Right atrium auricular region (tissue), 2 donors: ENCODE data around the gene AMPH. TPM values are rescaled to one million over a fixed set of nuclear protein-coding genes. Genes with fewer than 3 reads are reported as not detected.

ENCODE experiments used
- DNase-seq: peaks from one replicate; pipeline ENCODE4 v3.0.0-alpha.2; 2019; ENCODE audit warnings: low spot score
- H3K27ac ChIP-seq, 2 donors: fragments of 200-600 bp; sonication (generic); 1 replicate in 1 of 2; 2 replicates in 1 of 2; pipeline ENCODE4 v1.5.1; 2016 to 2019
- H3K27me3 ChIP-seq, 2 donors: fragments of 200-600 bp; sonication (generic); one replicate each; pipeline versions ENCODE4 v1.5.1 to v1.6.0; 2017 to 2019
- H3K36me3 ChIP-seq: fragments of 200-600 bp; sonication (generic); one replicate; pipeline ENCODE4 v1.5.1; 2016
- H3K4me1 ChIP-seq, 2 donors: fragments of 200-600 bp; sonication (generic); one replicate each; pipeline versions ENCODE4 v1.5.1 to v1.6.0; 2017 to 2019
- H3K4me3 ChIP-seq, 2 donors: fragments of 200-600 bp; sonication (generic); 1 replicate in 1 of 2; 2 replicates in 1 of 2; pipeline ENCODE4 v1.5.1; 2017 to 2019; ENCODE audit warnings: mild to moderate bottlenecking in 1 of 2, moderate library complexity in 1 of 2
- H3K9me3 ChIP-seq, 2 donors: fragments of 200-600 bp; sonication (generic); one replicate each; pipeline ENCODE4 v1.5.1; 2019
- CTCF ChIP-seq, 2 donors: fragments of 200-600 bp; sonication (generic); IDR thresholded peaks; one replicate each; pipeline ENCODE4 v1.5.1; 2019; ENCODE audit warnings: antibody characterized with exemption in 2 of 2
- total RNA-seq, 2 donors: library from RNA; depleted of rRNA; stranded (reverse); fragments of >200 nt; gene quantifications; one replicate each; pipeline ENCODE4 v1.1.0, GENCODE V29; 2016

Gene AMPH
- total RNA-seq, 2 donors from 2014 or later, result 5.3 to 9.0 TPM

GRCh38 chr7:38512291-38512690, 118.9 kb downstream of the AMPH start:
- Histone ChIP-seq H3K36me3 (no peaks in the 10 kb centered on the region), H3K27ac (no peak overlapping the region), H3K27me3 (no peaks in the 10 kb centered on the region), H3K4me3 (no peak overlapping the region), H3K9me3 (peaks cover 0 to 12% of the 10 kb centered on the region in 2 donors), H3K4me1 (no peaks in the 10 kb centered on the region)
- TF ChIP-seq CTCF (IDR thresholded peaks at IDR 0.05), result no peak
- DNase-seq, result no peak

DNA sequence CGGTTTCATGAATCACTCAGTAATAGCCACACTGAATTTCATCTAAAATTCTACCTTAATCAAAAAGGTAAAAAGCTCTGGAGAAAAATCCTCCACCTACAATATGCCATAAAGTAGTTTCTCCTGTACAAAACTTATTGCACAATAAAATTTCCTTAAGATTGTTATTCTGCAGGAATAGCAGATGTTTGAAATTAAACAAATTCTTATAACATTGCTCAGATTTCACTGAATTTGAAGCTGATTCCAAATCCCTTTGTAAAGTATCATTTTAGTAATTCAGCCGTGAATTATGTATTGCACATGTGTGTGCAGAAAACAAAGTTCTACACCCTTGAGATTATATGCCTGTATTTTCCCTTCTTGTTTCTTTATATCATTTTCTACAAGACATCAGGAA, 123.8 kb downstream of the AMPH start:
- Histone ChIP-seq H3K27ac (no peak overlapping the region), H3K4me1 (no peaks in the 10 kb centered on the region), H3K36me3 (no peaks in the 10 kb centered on the region), H3K27me3 (no peaks in the 10 kb centered on the region), H3K9me3 (no peaks in the 10 kb centered on the region), H3K4me3 (no peak overlapping the region)
- DNase-seq, result no peak
- no peak for TF ChIP-seq CTCF (IDR thresholded peaks at IDR 0.05)

- TF ChIP-seq CTCF (IDR thresholded peaks at IDR 0.05), result no peak
- no peaks in the 10 kb centered on the region for H3K36me3 ChIP-seq
- no peaks in the 10 kb centered on the region for H3K4me1 ChIP-seq
- H3K27ac ChIP-seq, result no peak overlapping the region
- no peaks in the 10 kb centered on the region for H3K27me3 ChIP-seq
- H3K4me3 ChIP-seq, result no peak overlapping the region
- no peak for DNase-seq
- no peaks in the 10 kb centered on the region for H3K9me3 ChIP-seq
These were observed 124.4 kb downstream of the AMPH start for GRCh38 chr7:38506756-38507155.

GRCh38 chr7:38506004-38506403, 125.2 kb downstream of the AMPH start:
- Histone ChIP-seq H3K9me3 (no peaks in the 10 kb centered on the region), H3K27me3 (no peaks in the 10 kb centered on the region), H3K36me3 (no peaks in the 10 kb centered on the region), H3K4me3 (no peak overlapping the region), H3K27ac (no peak overlapping the region), H3K4me1 (no peaks in the 10 kb centered on the region)
- no peak for DNase-seq
- no peak for TF ChIP-seq CTCF (IDR thresholded peaks at IDR 0.05)

DNA sequence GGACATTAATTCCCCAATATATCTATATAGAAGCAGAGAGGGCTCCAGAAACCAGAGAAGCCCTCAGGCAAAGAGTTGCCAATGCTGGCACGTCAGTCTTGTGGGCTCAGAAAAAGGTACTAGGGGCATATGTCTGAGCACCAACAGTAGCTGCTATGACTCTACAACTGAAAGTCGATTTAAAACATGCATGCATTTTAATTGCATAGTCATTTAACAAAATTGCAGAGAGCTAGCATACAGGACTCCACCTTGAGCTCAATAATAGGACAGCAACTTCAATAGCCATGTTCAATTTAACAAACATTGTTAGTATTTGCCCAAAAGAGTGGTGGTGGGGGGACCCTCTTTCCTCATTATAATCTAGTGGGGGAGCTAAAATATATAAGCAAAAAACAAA, 126.5 kb downstream of the AMPH start:
- no peaks in the 10 kb centered on the region for H3K36me3 ChIP-seq
- H3K9me3 ChIP-seq, result no peaks in the 10 kb centered on the region
- no peaks in the 10 kb centered on the region for H3K27me3 ChIP-seq
- no peak overlapping the region for H3K4me3 ChIP-seq
- no peak for DNase-seq
- H3K4me1 ChIP-seq, result no peaks in the 10 kb centered on the region
- H3K27ac ChIP-seq, result no peak overlapping the region
- no peak for TF ChIP-seq CTCF (IDR thresholded peaks at IDR 0.05)

DNA sequence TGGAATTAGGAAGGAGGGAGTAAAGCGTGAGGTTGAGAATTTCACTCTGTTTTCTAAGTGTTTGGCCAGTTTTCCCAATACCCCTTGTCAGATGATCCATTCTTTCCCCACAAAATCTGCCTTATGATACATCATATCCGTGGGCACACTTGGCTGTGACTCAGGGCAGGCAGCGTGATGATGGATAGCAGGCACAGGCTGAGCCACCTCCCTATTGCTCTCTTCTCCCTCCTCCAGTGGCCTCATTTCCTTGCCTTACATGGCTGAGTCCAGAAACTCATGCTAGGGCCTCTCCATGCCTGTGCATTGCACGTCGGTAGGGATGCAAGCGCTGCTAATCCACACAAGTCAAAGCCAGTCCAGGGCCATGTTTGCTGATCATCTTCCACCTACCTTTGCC, 128.3 kb downstream of the AMPH start:
- Histone ChIP-seq H3K9me3 (no peaks in the 10 kb centered on the region), H3K27me3 (no peaks in the 10 kb centered on the region), H3K36me3 (no peaks in the 10 kb centered on the region), H3K27ac (no peak overlapping the region), H3K4me1 (no peaks in the 10 kb centered on the region), H3K4me3 (no peak overlapping the region)
- no peak for TF ChIP-seq CTCF (IDR thresholded peaks at IDR 0.05)
- DNase-seq, result no peak
